Hematopoietic multipotent progenitor cell treated with erythropoietin and hydrocortisone succinate and interleukin-3 and kit ligand, for 15 days (in vitro differentiated cells): ENCODE measurements around the gene SIK3.

Source experiments
- DNase-seq: peaks from one replicate; pipeline ENCODE4 v3.0.0-alpha.2; 2015; ENCODE audit warnings: low spot score

SIK3 gene

DNA sequence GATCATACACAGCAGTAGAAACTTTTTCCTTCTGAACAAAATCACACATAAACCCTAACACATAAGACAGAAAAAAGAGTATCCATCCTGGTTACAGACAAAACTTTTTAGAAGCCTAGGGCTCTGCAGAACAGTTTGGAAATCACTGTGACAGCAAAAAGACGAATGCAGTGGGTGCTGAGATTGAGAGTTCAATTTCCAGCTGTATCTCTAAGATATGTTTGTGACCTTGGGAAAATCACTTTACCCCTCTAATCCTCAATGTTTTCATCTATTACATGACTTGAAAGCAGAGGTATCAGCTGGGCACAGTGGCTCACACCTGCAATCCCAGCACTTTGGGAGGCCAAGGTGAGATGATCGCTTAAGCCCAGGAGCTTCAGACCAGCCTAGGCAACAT is 128.5 kb downstream of the SIK3 start:
- no peak for DNase-seq

DNA sequence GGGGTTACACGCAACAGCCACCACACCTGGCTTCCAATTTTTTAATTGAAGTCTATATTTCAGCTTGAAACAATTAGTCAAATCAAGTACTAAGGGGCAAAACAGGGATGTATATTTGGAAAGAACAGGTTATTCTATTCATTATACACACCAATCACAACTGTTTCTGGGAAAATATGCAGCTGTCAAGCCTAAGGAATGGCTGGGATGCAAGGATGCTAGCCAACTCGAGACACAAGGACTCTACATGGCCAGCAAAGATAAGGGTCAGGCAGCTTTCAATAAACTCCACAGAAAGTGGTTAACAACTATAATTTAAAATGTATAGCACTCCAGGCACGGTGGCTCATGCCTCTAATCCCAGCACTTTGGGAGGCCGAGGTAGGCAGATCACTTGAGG is 134.0 kb downstream of the SIK3 start:
- DNase-seq = no peak

DNA sequence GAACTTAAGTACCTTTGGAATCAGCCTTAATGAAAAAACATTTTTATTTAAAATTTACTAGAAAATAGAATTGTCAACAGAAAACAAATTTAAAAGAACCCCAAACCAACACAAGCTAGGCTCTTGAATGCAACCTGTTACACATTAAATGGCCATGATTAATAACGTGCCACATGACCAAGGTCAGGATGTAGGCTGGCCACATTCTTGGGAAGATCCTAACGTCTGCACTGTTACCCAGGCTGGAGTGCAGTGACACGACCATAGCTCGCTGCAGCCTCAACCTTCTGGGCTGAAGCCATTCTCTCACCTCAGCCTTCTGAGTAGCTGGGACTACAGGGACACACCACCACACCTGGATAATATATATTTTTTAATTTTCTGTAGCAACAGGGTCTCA is 134.4 kb downstream of the SIK3 start:
- no peak for DNase-seq

DNA sequence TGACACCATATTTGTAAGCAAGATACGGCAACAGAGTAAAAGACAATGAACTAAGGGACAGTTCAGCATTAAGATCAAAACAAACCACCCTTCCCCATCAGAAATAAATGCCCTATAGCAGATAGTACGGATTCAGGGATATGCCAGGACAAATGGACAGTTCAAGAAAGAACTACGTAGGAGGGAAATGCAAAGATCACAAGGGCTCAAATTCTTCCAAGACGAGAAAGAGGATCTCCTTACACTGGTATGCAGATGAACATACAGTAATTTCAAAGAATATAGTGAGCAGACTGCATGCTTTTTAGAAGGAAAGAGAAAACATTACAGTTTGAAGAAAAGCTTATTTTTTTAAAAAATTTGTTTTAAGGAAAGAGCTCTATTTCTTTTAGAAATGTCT is 136.1 kb downstream of the SIK3 start:
- no peak for DNase-seq

DNA sequence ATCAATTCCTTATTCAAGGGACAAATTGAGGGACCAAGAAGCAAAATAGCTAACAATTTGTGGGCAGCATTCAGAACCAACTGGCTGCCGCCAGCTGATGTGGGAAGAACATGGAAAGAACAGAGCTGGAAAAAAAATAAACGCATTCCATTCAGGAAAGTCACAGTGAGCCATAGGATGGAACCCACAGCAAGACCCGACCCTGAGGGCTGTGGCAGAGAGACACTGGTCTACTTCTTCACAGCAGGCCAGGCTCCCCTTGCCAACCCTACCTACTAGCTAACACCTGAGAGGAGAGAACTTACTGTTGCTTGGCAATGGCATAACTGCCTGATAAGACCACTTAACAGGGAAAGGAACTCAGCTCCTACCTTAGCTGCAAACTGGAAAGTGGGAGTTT is 137.3 kb downstream of the SIK3 start:
- DNase-seq = no peak

DNA sequence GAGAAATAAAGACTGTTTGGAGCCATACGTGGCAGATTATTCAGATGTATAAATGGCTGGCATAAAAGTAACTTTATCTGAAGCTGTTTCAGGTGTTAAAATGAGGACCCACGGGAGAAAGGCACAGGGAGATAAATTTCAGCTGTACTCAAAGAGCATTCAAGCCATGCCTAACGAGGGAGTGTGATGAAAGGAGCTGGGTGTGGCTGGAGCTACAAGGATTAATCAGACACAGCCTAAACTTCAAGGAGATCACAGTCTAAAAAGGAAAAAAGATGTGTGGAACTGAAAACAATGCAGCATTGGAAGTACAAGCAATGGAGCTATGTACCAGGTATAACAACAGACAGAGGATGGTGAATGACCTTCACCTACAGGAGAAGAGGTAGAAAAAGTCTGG is 140.0 kb downstream of the SIK3 start:
- no peak for DNase-seq

DNA sequence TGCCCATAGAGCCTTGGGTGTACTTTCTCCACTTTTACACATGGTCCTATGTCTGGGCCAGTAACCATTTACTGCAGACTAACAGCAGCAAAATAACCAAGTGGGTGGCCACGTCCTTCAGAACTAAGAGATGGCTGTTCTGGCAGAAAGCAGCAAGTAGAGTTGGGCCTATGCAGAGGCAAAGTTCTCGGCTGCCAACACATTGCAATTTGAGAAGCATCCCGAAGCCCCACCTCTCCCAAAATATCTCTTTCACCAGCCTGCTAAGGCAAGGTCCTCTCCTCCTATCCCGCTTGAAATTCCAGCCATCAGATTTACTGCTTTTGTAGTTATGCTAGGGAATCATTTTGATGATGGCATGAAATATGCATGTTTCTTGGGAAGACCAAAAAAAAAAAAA is 142.3 kb downstream of the SIK3 start:
- DNase-seq = no peak

DNA sequence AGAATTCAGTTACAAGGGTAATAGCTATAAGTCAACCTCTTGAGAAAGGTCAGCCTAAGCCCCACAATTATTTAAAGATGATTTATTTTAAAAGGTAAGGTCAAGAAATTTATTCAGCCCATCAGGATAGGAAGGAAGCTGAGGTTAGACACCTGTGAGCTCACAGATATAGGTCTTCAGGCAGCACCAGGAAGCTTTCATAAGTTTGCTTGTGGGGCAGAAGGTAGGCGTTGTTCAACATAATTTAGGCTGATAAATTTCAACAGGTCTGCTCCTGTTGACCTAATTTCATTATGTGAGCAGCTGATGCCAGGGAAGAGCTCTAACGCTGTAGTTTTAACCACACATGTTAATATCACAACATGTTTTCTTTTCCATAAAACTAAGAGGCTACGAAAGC is 142.7 kb downstream of the SIK3 start:
- DNase-seq = no peak

DNA sequence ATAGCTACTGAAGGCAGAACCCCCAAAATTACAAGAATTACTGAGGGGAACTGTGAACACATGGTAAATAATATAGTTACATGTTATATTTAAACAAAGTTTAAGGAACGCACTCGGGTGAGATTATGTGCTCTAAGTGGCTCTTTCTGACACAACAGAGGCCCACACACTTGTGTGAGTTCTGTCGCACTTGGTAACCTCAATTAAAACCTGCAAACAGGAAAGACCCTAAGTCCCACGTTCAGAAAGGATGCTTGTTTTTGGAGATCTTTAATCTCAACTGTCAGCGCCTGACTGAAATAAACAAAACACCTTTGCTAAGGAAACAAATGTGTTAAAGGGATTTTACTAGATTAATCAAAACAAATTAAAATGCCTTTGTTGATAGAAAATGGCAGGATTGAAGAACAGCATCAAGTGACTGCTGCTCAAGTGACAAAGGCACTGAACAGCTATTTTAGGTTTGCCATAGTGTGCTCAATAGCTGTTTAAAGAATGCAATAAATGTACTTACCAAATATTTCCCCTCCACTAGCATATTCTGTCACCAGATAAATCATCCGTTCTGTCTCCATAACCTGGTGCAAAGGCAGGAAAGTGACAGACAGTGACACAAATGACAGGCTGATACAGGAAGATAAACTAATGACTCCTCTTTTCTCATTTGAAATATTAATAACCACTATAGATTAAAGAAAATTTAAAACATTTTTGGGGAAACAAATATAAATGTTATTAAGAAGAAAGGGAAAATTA is 144.5 kb downstream of the SIK3 start:
- no peak for DNase-seq

DNA sequence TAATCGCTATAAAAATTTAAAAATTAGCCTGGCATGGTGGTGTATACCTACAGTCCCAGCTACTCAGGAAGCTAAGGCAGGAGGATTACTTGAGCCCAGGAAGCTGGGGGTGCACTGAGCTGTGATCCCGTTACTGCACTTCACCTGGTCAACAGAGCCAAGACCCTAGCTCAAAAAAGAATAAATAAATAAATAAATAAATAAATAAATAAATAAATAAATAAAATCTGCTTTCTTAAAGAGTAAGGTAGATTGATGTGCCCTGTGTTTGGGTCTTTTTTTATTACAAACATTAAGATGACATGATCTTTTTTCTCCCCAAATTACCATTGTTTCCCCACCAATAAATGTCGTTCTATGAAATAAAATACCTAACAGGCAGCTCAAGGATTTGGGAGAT is 146.5 kb downstream of the SIK3 start:
- no peak for DNase-seq

DNA sequence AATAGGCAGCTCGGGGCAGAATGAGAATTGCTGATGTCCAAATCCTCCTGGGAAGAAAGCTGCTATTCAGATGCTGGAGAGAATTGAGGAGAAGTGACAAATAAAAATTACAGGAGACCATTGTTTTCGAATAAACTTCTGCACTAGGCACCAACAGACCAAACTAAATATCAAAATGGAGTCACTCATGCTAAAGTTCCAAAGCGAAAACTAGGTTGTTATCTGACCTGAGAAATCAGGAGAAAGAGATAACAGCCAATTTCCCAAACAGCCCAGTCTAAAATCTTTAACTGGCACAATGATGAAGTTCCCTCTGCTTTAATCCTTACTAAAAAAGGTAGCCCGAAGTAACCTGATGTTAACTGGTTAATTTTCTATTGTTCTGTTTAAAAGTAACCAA is 148.0 kb downstream of the SIK3 start:
- no peak for DNase-seq

DNA sequence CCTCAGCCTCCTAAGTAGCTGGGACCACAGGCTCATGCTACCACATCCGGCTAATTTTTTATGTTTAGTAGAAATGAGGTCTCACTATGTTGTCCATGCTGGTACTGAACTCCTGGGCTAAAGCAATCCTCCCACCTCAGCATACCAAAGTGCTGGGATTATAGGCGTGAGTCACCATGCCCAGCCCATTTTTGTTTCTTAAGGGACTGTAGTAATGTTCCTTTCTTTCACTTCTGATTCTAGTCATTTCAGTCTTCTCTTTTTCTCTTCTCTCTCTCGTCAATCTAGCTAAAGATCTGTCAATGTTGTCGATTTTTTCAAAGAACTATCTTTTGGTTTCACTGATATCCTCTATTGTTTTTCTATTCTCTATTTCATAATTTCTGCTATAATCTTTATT is 149.8 kb downstream of the SIK3 start:
- DNase-seq = no peak

DNA sequence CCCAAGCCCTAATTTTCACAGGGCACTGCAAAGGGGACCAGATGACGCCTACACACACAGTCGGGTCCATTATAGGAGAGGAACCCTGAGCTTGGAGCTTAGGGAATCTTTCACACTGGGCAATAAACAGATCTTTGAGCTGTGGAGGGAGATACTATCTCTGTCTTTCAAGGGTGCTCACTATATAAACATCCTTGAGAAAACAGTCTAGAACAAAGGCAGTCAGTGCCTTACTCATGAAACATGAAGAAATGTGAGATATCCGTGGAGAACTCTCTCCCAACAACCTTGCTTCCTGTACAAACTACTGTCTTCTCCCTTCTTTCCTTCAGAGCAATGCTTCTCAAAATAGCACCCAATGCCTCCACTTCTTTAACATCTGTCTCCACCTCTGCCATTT is 151.8 kb downstream of the SIK3 start:
- DNase-seq = no peak

DNA sequence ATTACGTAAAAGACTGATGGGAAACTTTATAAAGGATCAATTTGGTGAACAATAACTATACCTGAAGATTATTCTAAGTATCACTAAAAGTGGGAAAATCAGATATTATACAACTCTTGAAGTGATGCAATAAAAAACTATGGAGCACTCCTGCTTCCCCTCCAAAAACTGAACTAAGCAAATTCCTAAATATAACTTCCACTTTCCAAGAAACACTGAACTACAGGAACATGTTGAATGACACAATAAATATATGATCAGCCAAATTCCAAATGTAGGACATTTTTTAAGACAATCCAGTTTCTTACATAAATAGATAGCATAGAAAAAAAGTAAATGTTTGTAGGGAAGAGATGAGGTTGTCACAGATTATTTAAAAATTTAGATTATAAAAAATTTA is 158.7 kb downstream of the SIK3 start:
- DNase-seq = no peak

DNA sequence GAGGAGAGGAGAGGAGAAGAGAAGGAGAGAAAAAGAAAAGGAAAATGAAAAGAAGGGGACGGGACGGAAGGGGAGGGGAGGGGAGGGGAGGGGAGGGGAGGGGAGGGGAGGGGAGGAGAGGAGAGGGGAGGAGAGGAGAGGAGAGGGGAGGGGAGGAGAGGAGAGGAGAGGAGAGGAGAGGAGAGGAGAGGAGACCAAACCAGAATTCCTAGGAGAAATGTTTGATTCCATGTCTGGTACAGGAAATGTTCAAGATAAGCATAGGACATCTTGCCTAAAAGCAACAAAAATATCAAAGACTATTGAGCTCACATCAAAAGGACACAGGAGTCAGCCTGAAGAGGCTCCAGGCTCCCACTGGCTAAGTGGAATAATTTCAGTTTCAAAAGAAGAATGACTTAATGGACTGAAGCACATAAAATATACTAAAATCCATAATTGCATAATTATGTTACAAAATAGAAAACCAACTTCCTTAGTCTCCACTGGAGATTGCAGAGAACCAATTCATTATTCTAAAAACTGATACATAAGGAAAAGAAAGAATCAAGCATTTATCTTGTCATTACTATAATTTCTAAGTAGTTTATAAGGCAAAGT is 159.7 kb downstream of the SIK3 start:
- DNase-seq = no peak

DNA sequence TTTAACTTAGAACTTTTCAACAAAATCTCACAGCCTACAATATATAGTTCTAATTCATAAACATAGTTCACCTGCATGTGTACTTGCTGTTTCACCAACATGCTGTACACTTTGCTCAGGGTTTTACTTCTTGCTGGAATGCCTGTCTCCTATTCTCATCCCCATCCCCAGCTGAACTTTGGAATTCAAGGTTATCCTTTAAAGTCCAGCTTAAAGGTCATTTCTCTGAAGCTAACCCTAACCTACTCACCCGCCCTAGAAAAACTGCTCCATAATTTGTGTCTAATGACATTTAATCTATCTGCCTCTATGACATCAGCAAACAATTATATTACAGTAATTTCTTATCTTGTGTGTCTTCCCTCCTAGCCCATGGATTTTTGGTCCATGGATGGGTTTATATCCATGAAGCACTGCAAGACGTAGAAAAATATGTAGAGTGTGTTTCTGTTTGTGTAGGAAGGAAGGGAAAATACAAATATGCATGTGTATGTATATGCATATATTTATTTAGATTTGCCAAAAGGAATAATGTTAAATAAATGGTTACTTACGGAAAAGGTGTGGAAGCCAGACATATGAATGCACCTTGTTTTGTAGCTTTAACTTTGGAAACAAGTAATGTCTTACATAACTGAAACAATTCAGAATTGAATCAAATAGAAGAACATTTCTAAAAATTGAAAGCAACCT is 161.3 kb downstream of the SIK3 start:
- no peak for DNase-seq

DNA sequence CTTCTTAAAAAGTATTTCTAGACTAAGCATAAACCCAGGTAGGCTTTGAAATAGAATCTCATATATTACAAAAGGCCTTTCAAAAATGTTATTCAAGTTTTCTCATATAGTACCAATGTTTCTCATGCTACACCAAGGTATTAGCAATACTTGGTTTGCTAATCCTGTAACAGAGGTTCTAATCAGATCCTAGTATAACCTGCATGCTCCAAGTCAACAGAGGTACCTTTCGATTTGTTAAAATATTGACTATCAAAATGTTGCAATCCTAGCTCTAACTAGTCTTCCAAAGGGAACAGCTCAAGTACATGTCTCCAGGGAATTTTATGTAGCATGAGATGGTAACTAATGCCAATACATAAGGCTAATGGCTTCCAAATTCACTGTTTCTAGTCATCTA is 162.7 kb downstream of the SIK3 start:
- DNase-seq = no peak

DNA sequence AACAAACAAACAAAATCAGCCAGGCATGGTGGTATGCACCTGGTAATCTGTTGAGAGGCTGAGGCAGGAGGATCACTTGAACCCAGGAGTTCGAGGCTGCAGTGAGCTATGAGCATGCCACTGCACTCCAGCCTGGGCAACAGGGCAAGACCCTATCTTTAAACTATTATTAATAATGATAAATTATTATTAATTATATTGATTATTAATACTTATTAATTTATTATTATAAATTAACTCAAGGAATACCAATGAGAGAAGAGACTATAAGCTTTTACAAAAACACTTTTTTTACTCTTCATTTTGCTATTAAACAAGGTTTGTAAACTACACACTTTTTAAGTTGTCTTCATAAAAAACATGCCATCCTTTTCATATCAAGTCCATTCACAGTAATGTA is 163.1 kb downstream of the SIK3 start:
- no peak for DNase-seq

DNA sequence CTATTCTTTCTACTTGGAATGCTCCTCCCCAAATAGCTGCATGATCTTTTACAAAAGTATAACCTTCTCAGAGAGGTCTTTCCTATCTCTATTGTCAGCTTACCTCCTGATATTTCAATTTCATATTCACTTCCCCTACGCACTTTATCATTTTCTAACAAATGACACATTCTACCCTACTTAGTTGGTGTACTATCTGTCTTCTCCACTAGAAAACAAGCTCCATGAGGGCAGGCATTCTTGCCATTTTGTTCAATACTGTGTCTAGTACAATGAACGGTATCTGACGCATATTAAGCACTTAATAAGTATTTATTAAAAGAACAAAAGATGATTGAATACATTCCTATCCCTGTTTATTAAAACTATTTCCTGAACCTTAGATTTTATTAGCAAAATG is 164.3 kb downstream of the SIK3 start:
- DNase-seq = no peak

DNA sequence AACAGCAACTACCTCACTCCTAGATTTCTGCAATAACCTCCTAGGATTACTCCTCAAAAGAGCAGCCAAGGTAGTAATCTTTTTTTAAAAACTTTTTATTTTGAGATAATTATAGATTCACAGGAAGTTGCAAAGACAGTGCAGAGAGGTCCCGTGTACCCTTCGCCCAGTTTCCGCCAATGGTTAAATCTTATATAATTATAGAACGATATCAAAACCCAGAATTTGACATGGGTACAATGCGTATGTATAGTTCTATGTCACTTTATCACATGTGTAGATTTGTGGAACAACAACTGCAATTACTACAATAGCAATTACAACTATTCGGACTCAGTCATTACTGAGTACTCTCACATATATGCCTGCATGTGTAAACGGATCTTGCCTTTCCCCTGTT is 166.0 kb downstream of the SIK3 start:
- DNase-seq = no peak

DNA sequence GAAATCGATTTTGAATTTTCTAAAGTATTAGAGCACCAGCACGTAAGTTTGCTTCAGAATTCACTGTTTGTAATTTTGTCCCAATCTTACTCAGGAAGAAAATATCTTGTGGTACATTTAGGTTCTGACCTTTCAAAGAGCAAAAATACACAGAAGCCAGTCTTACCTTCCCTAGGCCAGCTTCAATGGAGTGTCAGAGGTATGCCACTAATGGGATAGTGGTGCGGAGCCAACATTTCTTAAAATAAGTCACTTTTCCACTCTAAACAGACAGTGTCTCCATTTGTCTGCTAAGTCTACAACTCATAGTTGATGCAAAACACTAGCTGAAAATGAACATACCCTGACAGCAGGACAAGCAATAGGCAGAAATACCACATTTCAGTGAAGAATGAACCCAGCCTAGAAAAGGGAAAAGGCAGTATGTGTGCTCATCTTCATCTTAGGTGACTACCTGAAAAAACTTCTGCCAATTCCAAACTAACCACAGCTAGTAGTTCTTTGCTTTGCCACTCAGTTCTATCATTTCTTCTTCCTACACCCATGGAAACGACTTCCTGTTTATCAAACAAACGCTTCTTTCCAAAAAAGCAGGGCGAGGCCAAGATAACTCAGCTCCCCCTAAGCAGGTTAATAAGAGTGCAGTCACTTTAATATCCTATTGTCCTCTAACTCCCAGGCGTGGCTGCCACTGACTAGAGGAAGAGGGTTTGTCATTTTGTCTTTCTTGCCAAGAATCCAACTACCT is 166.8 kb downstream of the SIK3 start:
- peak; percentile 32 for DNase-seq

DNA sequence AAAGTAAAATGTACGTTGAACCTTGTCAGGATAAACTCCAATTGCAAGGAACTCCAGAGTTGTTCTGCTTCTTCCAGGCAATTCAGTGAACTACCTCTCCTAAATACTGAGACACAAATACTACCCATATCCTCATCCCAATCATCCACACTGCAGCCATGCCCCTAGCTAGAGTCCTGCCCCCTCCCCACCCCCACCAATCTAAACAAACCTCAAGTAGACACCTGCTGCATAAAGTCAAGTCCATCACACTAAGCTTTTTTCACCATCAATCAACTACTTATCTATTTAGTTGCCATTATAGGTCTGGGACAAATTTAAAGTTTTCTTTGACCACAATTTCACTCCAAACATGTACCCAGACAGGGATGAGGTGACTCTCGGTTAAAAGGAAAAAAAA is 167.6 kb downstream of the SIK3 start:
- DNase-seq = no peak

DNA sequence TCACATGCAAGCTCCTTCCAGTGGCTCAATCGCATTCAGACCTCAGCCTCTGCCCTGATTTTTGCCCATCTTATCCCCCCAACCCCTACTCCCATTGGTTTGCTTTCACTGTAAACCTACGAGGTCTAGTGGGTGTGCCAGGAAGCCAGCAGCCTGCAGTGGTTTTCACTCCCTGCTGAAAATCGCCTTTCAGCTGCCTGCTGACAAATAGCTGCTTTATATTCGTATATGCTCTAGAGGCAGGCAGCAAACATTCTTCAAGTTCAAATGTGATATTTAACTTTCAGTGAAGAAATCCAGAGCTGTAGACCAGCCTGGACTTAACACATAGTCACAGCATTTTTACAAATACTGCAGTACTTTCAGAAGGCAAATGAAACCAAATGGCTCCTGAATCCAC is 168.1 kb downstream of the SIK3 start:
- no peak for DNase-seq
